Esophagus muscularis mucosa (tissue), 3 donors: Measurements from ENCODE around the gene BSN.

ENCODE experiments used
- POLR2A ChIP-seq: fragments of 450-650 bp; IDR thresholded peaks from one replicate; pipeline ENCODE4 v1.6.1; 2017; ENCODE audit warnings: antibody characterized with exemption, moderate library complexity, mild to moderate bottlenecking, low read depth
- POLR2AphosphoS5 ChIP-seq, 2 donors: sonication (generic); formaldehyde crosslinking; IDR thresholded peaks; one replicate each; pipeline ENCODE4 v1.6.1; 2017; ENCODE audit warnings: antibody characterized with exemption in 2 of 2
- TF ChIP-seq, protein P1 (sequence below), 3 experiments: fragments of 200-600 bp in 2 of 3; fragments of 450-650 bp in 1 of 3; sonication (generic) in 2 of 3; IDR thresholded peaks; one replicate each; pipeline ENCODE4 v1.5.1; 2017 to 2019; ENCODE audit warnings: antibody characterized with exemption in 3 of 3, mild to moderate bottlenecking in 2 of 3, moderate library complexity in 1 of 3

DNA sequence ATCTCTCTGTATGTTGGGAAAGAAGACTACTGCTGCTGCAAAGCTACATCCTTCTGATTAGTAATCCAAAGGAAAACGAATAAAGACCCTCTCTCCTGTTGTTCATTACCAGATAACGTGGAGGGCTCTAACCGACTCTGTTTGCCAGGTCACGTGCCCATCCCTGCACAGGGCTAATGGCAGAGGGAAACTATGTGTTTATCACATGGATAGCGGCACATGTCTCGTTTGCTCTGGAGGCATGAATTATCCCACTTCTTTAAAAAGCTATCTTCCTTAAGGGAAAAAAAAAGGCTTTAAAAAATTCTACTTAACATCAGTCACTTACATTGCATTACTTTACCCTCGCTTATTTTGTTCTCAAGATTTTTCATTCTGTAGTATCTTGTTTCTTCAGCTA, 87.0 kb downstream of the BSN start:
- TF ChIP-seq, protein P1, sequence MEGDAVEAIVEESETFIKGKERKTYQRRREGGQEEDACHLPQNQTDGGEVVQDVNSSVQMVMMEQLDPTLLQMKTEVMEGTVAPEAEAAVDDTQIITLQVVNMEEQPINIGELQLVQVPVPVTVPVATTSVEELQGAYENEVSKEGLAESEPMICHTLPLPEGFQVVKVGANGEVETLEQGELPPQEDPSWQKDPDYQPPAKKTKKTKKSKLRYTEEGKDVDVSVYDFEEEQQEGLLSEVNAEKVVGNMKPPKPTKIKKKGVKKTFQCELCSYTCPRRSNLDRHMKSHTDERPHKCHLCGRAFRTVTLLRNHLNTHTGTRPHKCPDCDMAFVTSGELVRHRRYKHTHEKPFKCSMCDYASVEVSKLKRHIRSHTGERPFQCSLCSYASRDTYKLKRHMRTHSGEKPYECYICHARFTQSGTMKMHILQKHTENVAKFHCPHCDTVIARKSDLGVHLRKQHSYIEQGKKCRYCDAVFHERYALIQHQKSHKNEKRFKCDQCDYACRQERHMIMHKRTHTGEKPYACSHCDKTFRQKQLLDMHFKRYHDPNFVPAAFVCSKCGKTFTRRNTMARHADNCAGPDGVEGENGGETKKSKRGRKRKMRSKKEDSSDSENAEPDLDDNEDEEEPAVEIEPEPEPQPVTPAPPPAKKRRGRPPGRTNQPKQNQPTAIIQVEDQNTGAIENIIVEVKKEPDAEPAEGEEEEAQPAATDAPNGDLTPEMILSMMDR (IDR thresholded peaks at IDR 0.05) = no peak
- no peak for TF ChIP-seq POLR2A
- no peak for TF ChIP-seq POLR2AphosphoS5 (IDR thresholded peaks at IDR 0.05)
